ENCODE results near the gene LIMCH1. TPM values are rescaled to one million over a fixed set of nuclear protein-coding genes. Genes with fewer than 3 reads are reported as not detected.

The LIMCH1 gene
- total RNA-seq, 2 donors from 2014 or later: 168 to 200 TPM

DNA sequence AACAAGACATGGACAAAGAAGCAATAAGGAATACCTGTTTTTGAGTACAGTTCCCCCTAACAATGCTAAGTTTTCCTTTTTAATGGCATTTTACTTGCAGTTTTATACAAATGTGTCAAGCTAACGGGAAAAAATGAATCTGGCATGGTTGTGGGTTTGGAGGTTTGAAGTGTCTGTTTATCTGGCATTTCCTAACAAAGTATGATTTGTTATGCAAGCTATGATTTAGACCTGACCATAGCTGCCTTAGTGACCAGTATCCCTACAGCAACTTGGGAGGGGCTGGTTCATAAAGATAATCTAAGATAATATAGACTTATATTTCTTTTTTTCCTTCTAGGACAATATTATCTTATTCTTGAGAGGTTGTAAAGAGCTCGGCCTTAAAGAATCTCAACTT is 60.6 kb downstream of the LIMCH1 start:
- intact Hi-C loops (cut with DNase I): no loop called here
- peak in 1 of 2 donors; percentile 35 for ATAC-seq
- DNase-seq: no peak

GRCh38 chr4:41599192-41599786 is 61.3 kb downstream of the LIMCH1 start:
- intact Hi-C loops (cut with DNase I): no loop called here
- DNase-seq: no peak
- ATAC-seq: no peak

- DNase-seq (no peak), ATAC-seq (peak in 1 of 2 donors; percentile 53)
- intact Hi-C loops (cut with DNase I): no loop called here
Measured at GRCh38 chr4:41600243-41600912, 62.4 kb downstream of the LIMCH1 start.

DNA sequence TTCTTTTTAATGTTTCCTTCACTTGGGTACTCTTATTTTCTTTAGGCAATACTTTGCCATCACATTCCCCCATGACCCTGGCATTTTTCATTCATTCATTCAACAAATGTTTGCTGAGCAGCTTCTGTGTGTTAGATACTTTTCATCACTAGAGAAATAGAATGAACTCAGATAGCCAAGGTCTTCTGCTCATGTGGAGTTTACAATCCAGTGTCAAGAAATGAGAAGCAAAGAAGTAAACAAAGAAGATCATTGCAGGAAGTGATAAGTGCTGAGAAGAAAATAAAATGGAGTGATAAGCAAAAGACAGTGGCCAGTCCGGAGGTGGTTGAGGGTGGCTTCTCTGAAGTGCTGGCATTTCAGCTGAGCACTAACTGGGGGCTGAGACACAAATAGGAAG is 63.1 kb downstream of the LIMCH1 start:
- ATAC-seq (no peak), DNase-seq (no peak)
- intact Hi-C loops (cut with DNase I): no loop called here

DNA sequence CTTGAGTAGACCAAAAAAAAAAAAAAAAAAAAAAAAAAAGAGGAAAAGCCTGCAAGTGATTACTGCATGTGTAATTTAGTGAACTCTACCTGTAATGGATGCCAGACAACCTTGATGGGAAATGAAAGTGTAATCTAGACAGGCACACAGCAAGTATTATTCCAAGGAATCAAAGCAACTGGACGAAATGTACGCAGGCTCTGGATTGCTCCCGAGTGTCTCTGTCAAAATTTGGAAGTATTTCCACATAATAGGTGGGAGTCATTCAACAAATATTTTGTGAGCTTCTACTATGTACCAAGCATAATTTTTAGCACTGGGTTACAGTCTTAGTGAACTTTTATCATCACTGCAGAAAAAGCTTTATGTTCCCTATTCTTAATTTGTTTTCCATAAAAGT is 64.2 kb downstream of the LIMCH1 start:
- ATAC-seq (peak in 1 of 2 donors; percentile 65), DNase-seq (no peak)
- intact Hi-C loops (cut with DNase I): no loop called here

- intact Hi-C loops (cut with DNase I): no loop called here
- ATAC-seq (no peak), DNase-seq (no peak)
Measured at GRCh38 chr4:41602886-41603498, 65.0 kb downstream of the LIMCH1 start.

- ATAC-seq (no peak), DNase-seq (no peak)
- intact Hi-C loops (cut with DNase I): no loop called here
Measured at GRCh38 chr4:41609851-41610250, 71.9 kb downstream of the LIMCH1 start.

- no peak for ATAC-seq
- DNase-seq: no peak
- intact Hi-C loops (cut with DNase I): no loop called here
Measured at GRCh38 chr4:41610474-41610873, 72.5 kb downstream of the LIMCH1 start.

DNA sequence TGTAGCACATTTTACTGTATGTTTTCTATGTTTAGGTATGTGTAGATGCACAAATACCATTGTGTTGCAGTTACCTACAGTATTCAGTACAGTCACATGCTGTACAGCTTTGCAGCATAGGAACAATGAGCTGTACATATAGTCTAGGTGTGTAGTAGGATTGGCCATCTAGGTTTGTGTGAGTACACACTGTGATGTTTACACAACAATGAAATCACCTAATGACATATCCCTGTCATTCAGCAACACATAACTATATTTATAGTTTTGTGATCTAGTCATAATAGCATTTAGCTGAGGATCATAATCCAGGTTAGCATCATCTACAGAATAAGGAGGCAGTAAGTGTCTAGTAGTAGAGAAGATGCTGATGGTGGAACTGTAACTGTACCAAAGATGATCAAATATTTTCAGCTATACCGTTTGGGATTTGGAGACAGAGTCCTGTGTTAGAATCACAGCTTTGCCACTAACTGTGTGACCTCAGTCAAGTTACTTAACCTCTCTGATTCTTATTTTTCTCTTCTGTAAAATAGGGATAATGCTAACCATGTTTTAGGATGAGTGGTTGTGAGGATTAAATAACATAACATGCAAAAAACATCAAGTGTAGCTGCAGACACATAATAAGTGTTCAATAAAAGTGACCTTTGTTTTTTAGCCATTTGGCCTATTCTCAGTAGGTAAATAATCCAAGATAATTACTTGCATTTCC is 73.3 kb downstream of the LIMCH1 start:
- ATAC-seq (no peak), DNase-seq (no peak)
- intact Hi-C loops (cut with DNase I): no loop called here

GRCh38 chr4:41611881-41612871 is 74.2 kb downstream of the LIMCH1 start:
- intact Hi-C loops (cut with DNase I): no loop called here
- DNase-seq (peak; percentile 71), ATAC-seq (peak; percentile 92 to 93)

- ATAC-seq: peak; percentile 17 to 65
- no peak for DNase-seq
- intact Hi-C loops (cut with DNase I): no loop called here
Measured at GRCh38 chr4:41613386-41613785, 75.4 kb downstream of the LIMCH1 start.

GRCh38 chr4:41613821-41614220 is 75.9 kb downstream of the LIMCH1 start:
- DNase-seq (no peak), ATAC-seq (peak in 1 of 2 donors; percentile 73)
- intact Hi-C loops (cut with DNase I): no loop called here

- ATAC-seq: peak in 1 of 2 donors; percentile 14
- intact Hi-C loops (cut with DNase I): no loop called here
- DNase-seq: no peak
Measured at GRCh38 chr4:41614519-41614918, 76.6 kb downstream of the LIMCH1 start.

DNA sequence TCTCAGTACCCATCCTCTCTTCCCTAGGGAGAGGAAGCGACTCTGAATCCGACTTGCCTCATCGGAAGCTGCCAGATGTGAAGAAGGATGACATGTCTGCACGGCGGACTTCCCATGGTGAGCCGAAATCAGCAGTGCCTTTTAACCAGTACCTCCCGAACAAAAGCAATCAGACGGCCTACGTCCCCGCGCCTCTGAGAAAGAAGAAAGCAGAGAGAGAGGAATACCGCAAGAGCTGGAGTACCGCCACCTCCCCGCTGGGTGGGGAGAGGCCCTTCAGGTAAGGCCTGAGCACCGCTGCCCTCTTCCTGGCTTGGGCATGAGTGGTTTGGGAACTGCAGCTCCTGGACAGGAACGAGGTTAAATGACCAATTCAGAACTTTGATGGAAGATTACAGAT is 81.2 kb downstream of the LIMCH1 start:
- ATAC-seq (no peak), DNase-seq (no peak)
- intact Hi-C loops (cut with DNase I): no loop called here

DNA sequence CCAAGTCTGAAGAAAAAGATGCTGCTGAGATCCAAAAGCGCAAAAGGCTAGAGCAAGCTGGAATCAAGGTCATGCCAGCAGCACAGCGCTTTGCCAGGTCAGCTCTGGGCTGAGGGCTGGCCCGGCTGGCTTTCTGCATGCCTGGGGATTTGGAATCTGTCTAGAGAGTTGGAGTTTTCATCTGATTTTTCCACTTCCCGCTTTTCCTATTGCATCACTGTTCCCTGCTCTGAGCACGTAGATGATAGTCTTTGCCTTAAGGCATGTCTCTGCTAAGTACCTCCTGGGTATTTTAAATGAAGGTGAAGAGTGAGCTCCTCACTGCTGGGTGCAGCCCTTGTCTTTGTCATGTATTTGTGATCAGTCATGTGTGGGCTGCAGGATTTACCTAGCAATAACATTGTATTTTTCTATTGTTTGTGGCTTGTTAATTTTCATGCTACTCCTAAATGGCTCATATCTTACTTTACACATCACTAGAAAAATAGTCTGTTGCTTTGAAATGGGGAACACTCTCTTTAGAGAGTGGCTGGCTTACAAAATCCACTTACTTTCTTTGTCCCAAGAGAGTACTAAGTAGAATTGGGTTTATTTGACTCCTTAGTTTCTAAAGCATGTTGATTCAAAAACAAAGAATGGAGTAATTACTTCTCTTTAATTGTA is 82.8 kb downstream of the LIMCH1 start:
- ATAC-seq (peak in 1 of 2 donors; percentile 41), DNase-seq (peak; percentile 40)
- intact Hi-C loops (cut with DNase I): no loop called here

GRCh38 chr4:41622787-41623186 is 84.8 kb downstream of the LIMCH1 start:
- ATAC-seq (peak in 1 of 2 donors; percentile 15), DNase-seq (no peak)
- intact Hi-C loops (cut with DNase I): no loop called here

DNA sequence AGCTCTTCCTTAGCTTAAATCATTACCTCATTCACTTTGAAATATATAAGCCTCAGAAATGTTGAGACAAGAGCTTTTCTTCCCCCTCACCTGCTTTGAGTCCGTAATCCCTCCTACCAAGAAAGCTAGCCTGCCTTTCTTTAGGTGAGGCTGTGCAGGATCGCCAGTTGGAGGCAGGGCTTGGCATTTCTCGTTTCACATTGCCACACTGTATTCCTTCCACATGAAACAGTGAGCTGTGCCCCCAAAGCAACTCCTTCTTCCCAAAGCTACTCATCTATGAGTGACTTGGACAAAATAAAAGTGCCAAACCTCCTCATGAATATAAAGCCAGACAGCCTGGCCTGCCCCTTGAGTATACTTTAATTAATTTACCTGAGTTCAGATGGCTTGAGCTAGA is 86.8 kb downstream of the LIMCH1 start:
- ATAC-seq (no peak), DNase-seq (no peak)
- intact Hi-C loops (cut with DNase I): no loop called here

DNA sequence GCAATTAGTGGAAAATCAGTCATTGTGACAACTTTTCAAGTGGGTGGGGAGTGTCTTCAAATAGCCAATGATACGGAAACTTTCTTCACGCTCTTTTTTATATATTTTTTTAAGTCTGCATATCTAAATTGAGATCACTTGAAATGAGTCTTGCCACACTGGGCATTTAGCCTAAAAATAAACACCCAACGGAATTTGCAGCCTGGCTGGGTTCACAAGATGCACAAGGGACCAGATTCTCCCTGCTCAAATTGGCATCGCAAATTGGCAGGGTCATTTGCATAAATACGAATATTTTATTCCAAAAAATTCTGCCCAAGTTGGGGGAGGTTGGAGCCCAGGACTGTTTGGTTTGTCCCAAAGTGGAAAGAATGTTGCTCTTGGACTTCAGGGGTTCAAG is 87.6 kb downstream of the LIMCH1 start:
- intact Hi-C loops (cut with DNase I): no loop called here
- DNase-seq (no peak), ATAC-seq (no peak)
